Endothelial cell of umbilical vein (primary cell): Measurements from ENCODE around the gene MAP6D1. TPM values are rescaled to one million over a fixed set of nuclear protein-coding genes. Genes with fewer than 3 reads are reported as not detected.

Experiments
- BruUV-seq: library from RNA; stranded (reverse); fragments of 400-500 nt; replicated peaks from 2 replicates; lab custom pipeline; 2021; lab: Mats Ljungman, UMichigan
- CTCF ChIA-PET: fragments of 300-600, 350-600 bp; sonication (Branson Sonifier 250); formaldehyde crosslinking; loops from one replicate; lab custom pipeline; 2021; ENCODE audit warnings: antibody characterized with exemption, inconsistent platforms; lab: Charles Lee
- POLR2A ChIA-PET: fragments of 300-600, 350-600 bp; sonication (Branson Sonifier 250); formaldehyde crosslinking; loops from one replicate; lab custom pipeline; 2021; ENCODE audit warnings: antibody characterized with exemption, inconsistent platforms; lab: Charles Lee
- DNase-seq: peaks from one replicate; pipeline ENCODE4 v3.0.0-alpha.2; 2011; ENCODE audit warnings: low read depth, low spot score
- FAIRE-seq: peaks from 2 replicates; lab custom pipeline; 2011; peaks lifted over from hg19 to GRCh38; lab: Jason Lieb, UNC
- H2AFZ ChIP-seq: 2 replicates; pipeline ENCODE4 v1.6.0; 2012; ENCODE audit warnings: low read depth, low read length, control low read depth, inconsistent platforms
- H3K27ac ChIP-seq: 2 replicates; pipeline ENCODE4 v1.5.1; 2011; ENCODE audit warnings: low read depth, mild to moderate bottlenecking, control low read depth, low read length, moderate library complexity; ENCODE audit not compliant: insufficient read depth
- H3K27me3 ChIP-seq, 2 experiments: 2 replicates each; pipeline versions ENCODE4 v1.6.0 to v1.6.1; 2011; ENCODE audit warnings: low read length in 2 of 2, mixed read lengths in 1 of 2; ENCODE audit not compliant: control insufficient read depth in 2 of 2, insufficient read depth in 2 of 2
- H3K36me3 ChIP-seq, 2 experiments: 2 replicates in 1 of 2; 3 replicates in 1 of 2; pipeline ENCODE4 v1.5.1; 2011; ENCODE audit warnings: low read length in 2 of 2, mild to moderate bottlenecking in 1 of 2, moderate library complexity in 1 of 2; ENCODE audit not compliant: control insufficient read depth in 2 of 2, insufficient read depth in 2 of 2; ENCODE audit errors: extremely low read depth in 1 of 2
- H3K4me1 ChIP-seq: 3 replicates; pipeline ENCODE4 v1.5.1; 2011; ENCODE audit warnings: mild to moderate bottlenecking, low read length; ENCODE audit not compliant: control insufficient read depth, insufficient read depth; ENCODE audit errors: extremely low read depth
- H3K4me2 ChIP-seq: 2 replicates; pipeline ENCODE4 v1.6.1; 2011; ENCODE audit warnings: low read length, control low read depth, mixed read lengths; ENCODE audit not compliant: insufficient read depth
- H3K4me3 ChIP-seq, 3 experiments: fragments of 200-600 bp in 1 of 3; sonication (generic), shearing (Covaris generic) in 1 of 3; replicated peaks in 1 of 3; 2 replicates each; pipeline ENCODE4 v1.5.1; 2011 to 2016; ENCODE audit warnings: control low read depth in 3 of 3, low read length in 3 of 3, mild to moderate bottlenecking in 2 of 3, inconsistent platforms in 1 of 3, low read depth in 1 of 3, moderate library complexity in 1 of 3; ENCODE audit not compliant: insufficient read depth in 1 of 3
- H3K79me2 ChIP-seq: 2 replicates; pipeline ENCODE4 v1.6.0; 2012; ENCODE audit warnings: low read length, inconsistent platforms; ENCODE audit not compliant: control insufficient read depth, insufficient read depth
- H3K9ac ChIP-seq: replicated peaks from 2 replicates; pipeline ENCODE3; 2011; ENCODE audit warnings: low read length, control low read depth; ENCODE audit not compliant: insufficient read depth; ENCODE audit errors: extremely low read depth
- H3K9me1 ChIP-seq: replicated peaks from 3 replicates; pipeline ENCODE4 v1.6.0; 2011; ENCODE audit warnings: mild to moderate bottlenecking, low read length; ENCODE audit not compliant: control insufficient read depth, insufficient read depth; ENCODE audit errors: extremely low read depth
- H3K9me3 ChIP-seq: replicated peaks from 2 replicates; pipeline ENCODE4 v1.5.1; 2012; ENCODE audit warnings: low read length, inconsistent platforms; ENCODE audit not compliant: control insufficient read depth, insufficient read depth
- H4K20me1 ChIP-seq: replicated peaks from 2 replicates; pipeline ENCODE3; 2011; ENCODE audit warnings: mild to moderate bottlenecking, low read length; ENCODE audit not compliant: control insufficient read depth, insufficient read depth; ENCODE audit errors: extremely low read depth
- CTCF ChIP-seq, 2 donors: IDR thresholded peaks; 1 replicate in 1 of 2; 2 replicates in 1 of 2; pipeline ENCODE4 v1.5.1; 2011; ENCODE audit warnings: low read length in 2 of 2, mild to moderate bottlenecking in 2 of 2, moderate library complexity in 2 of 2, control low read depth in 1 of 2, inconsistent platforms in 1 of 2, low read depth in 1 of 2; ENCODE audit not compliant: insufficient read depth in 1 of 2; ENCODE audit errors: extremely low read depth in 1 of 2
- EZH2 ChIP-seq: IDR thresholded peaks from 2 replicates; pipeline ENCODE4 v1.6.1; 2012; ENCODE audit warnings: borderline replicate concordance, low read depth, mild to moderate bottlenecking, moderate library complexity, low read length, inconsistent platforms; ENCODE audit not compliant: severe bottlenecking
- FOS ChIP-seq: IDR thresholded peaks from 2 replicates; pipeline ENCODE4 v1.6.1; 2011; ENCODE audit warnings: mild to moderate bottlenecking, low read length, moderate library complexity, borderline replicate concordance; ENCODE audit not compliant: insufficient read depth
- GATA2 ChIP-seq: IDR thresholded peaks from 2 replicates; pipeline ENCODE4 v1.7.0; 2011; ENCODE audit warnings: low read depth, mild to moderate bottlenecking, moderate library complexity, mixed read lengths, low read length; ENCODE audit not compliant: insufficient read length, insufficient read depth
- JUN ChIP-seq: IDR thresholded peaks from 2 replicates; pipeline ENCODE4 v1.6.1; 2011; ENCODE audit warnings: borderline replicate concordance, low read depth; ENCODE audit not compliant: insufficient read length, insufficient read depth
- MAX ChIP-seq: IDR thresholded peaks from 2 replicates; pipeline ENCODE4 v1.6.1; 2011; ENCODE audit not compliant: insufficient read depth, insufficient read length
- MYC ChIP-seq: IDR thresholded peaks from one replicate; pipeline ENCODE4 v1.6.1; 2011; ENCODE audit warnings: mild to moderate bottlenecking, low read depth, low read length
- POLR2A ChIP-seq: IDR thresholded peaks from 2 replicates; pipeline ENCODE4 v1.6.1; 2012; ENCODE audit warnings: low read depth, mild to moderate bottlenecking, control low read depth, low read length
- POLR2AphosphoS5 ChIP-seq: IDR thresholded peaks from 2 replicates; pipeline ENCODE4 v1.6.1; 2012; ENCODE audit warnings: low read depth, mild to moderate bottlenecking, control low read depth, low read length, moderate library complexity; ENCODE audit not compliant: insufficient read depth
- dilution Hi-C: fragments of 300-500 bp; cut with MboI; formaldehyde crosslinking; loops from one replicate; pipeline ENCODE4 v1.15.0; 2019; ENCODE audit warnings: low sequenced_read_pairs; ENCODE audit not compliant: extremely low pct_ligation_motif_present
- intact Hi-C: fragments of 100-400 bp; cut with micrococcal nuclease; formaldehyde crosslinking; loops from one replicate; pipeline ENCODE4 v1.10.0; 2022
- polyA plus RNA-seq, 4 experiments: library from polyadenylated mRNA; depleted of rRNA in 3 of 4; stranded (reverse) in 3 of 4; unstranded in 1 of 4; fragments of >200 nt; gene quantifications; 2 replicates each; pipeline versions ENCODE4 v1.2.1 to v1.2.3, GENCODE V29; 2011 to 2012; ENCODE audit warnings: missing spikeins in 1 of 4
- total RNA-seq: library from RNA; stranded (reverse); gene quantifications from 2 replicates; pipeline ENCODE4 v1.2.3, GENCODE V29; 2021

MAP6D1 gene
- total and polyA plus RNA-seq, 2 donors (not counting 3 experiments of a cell fraction or from before 2014, with no cell fraction given): 2.4 to 3.5 TPM

- no peaks in the 10 kb centered on the region for H3K27me3 ChIP-seq
- no peak for TF ChIP-seq EZH2
- TF ChIP-seq GATA2: no peak
- no peak for TF ChIP-seq POLR2A
- TF ChIP-seq POLR2AphosphoS5: no peak
- TF ChIP-seq JUN: no peak
- no peak for TF ChIP-seq MAX
- TF ChIP-seq CTCF (IDR thresholded peaks at IDR 0.05; ENCODE audit: extremely low read depth in 1 of 2, insufficient read depth in 1 of 2, low read depth in 1 of 2, low read length in 2 of 2): no peak
- no peak for TF ChIP-seq MYC
- no peak for TF ChIP-seq FOS
- H3K27ac ChIP-seq: no peak overlapping the region
- no peaks in the 10 kb centered on the region for H3K9me1 ChIP-seq
- H3K4me1 ChIP-seq: peaks cover 5% of the 10 kb centered on the region
- H2AFZ ChIP-seq: no peak overlapping the region
- ChIA-PET POLR2A (no interaction called here), CTCF (interaction anchor here (2.5 kb wide), 1 partner anchor 15 kb away, joined by 12 read pairs; no protein-coding TSS in a partner anchor)
- dilution Hi-C loops: no loop called here
- peaks cover 24 to 33% of the 10 kb centered on the region in 2 experiments for H3K36me3 ChIP-seq
- BruUV-seq: no TSS peak
- intact Hi-C loops: no loop called here
- H4K20me1 ChIP-seq: no peaks in the 10 kb centered on the region
- no peak overlapping the region for H3K4me2 ChIP-seq
- DNase-seq: no peak
- no peaks in the 10 kb centered on the region for H3K9me3 ChIP-seq
- H3K4me3 ChIP-seq: no peak overlapping the region
- H3K79me2 ChIP-seq: peaks cover 8% of the 10 kb centered on the region
- H3K9ac ChIP-seq: no peak overlapping the region
- no peak for FAIRE-seq
Measured at GRCh38 chr3:183781246-183781645, 44.1 kb downstream of the MAP6D1 start.
